ENCODE measurements around the gene DPY19L3.

DNA sequence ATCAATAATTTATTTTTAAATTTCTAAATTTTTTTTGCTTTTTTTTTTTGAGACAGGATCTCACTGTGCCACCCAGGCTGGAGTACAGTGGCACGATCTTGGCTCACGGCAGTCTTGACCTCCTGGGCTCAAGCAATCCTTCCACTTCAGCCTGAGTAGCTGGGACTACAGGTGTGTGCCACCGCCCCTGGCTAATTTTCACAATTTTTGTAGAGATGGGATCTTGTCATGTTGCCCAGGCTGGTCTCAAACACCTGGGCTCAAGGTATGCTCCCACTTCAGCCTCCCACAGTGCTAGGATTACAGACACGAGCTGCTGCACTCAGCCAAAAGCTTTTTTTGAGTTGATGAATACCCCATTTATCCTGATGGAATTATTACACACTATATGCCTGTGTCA lies 50.8 kb downstream of the DPY19L3 start:
- TF ChIP-seq, protein P1, sequence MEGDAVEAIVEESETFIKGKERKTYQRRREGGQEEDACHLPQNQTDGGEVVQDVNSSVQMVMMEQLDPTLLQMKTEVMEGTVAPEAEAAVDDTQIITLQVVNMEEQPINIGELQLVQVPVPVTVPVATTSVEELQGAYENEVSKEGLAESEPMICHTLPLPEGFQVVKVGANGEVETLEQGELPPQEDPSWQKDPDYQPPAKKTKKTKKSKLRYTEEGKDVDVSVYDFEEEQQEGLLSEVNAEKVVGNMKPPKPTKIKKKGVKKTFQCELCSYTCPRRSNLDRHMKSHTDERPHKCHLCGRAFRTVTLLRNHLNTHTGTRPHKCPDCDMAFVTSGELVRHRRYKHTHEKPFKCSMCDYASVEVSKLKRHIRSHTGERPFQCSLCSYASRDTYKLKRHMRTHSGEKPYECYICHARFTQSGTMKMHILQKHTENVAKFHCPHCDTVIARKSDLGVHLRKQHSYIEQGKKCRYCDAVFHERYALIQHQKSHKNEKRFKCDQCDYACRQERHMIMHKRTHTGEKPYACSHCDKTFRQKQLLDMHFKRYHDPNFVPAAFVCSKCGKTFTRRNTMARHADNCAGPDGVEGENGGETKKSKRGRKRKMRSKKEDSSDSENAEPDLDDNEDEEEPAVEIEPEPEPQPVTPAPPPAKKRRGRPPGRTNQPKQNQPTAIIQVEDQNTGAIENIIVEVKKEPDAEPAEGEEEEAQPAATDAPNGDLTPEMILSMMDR (IDR thresholded peaks at IDR 0.05) = no peak
- TF ChIP-seq POLR2A (IDR thresholded peaks at IDR 0.05) = no peak
